ENCODE measurements around the gene RBM4B.
"Not testable (repeated sequence)": the region's sequence is repeated elsewhere in the genome, so short reads cannot be mapped to it uniquely, and the experiment has no call there.

RBM4B gene

DNA sequence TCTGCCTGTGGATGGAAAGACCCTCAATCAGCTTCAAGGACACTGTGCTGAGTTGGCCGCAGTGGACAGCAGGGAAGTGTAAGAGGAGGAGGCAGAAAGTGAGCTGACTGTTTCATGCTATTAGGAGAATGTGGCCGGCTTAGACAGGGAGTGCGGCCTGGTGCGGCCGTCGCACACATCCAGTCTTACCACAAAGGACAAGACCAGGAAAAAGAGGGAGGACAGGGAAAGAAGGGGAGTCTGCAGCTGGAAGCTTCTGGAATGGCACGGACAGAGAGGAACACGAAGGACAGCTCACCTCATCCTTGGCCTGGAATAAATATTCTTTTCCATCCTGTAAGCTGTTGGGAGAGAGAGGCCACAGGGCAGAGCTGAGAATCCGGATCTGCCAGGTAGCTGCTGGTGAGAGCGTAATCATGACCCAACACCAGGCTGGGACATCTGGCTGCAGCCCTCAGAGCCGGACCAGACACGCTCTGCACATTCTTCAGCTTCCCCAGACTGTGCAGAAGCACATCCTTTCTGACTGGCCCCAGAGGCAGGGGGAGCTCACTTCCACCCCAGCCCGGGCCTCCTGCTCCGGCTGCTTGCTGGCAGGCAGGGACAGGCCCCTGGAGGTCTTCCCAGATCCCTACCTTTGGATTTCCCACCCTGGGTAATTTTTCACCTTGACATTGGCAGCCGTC lies 8.6 kb upstream of the RBM4B start:
- DNase-seq = no peak

- DNase-seq = no peak
These were observed 7.8 kb upstream of the RBM4B start for GRCh38 chr11:66685276-66686099.

DNA sequence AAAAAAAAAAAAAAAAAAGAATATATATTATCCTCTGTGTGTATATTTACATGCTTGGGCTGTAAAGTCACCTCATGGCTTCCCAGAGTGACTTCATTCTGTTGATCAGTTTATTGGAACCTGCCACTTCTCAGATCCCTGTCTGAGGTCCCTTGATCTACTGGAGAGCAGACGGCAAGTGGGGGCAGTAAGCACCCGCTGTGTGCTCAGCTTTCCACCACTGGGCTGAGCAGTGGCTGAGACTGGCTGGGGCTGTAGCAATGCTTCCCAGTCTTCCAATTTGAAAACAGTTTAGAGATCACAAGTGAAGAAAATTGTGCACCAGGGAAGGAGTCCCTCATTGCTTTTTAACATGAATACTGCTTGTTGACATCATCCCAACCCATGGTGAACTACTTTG lies 6.9 kb upstream of the RBM4B start:
- DNase-seq = no peak

DNA sequence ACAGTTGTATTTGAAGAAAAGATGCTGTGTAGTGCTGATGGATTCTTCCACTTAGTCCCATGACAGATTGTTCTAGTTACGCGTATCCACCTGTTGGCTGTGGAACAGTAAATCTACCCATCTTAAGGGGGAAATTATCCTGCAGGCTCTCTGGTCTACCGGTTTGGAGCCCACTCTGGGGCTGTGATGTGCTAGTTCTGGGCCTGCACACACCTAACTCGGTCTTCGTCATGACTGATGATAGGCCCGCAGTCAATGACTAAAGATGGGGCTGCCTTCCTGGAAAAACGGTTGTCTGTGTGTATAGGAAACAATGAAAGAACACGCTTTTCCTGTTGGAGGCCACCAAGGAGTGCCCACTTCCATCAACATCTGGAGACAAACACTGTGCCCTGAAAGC lies 6.2 kb upstream of the RBM4B start:
- no peak for DNase-seq

DNA sequence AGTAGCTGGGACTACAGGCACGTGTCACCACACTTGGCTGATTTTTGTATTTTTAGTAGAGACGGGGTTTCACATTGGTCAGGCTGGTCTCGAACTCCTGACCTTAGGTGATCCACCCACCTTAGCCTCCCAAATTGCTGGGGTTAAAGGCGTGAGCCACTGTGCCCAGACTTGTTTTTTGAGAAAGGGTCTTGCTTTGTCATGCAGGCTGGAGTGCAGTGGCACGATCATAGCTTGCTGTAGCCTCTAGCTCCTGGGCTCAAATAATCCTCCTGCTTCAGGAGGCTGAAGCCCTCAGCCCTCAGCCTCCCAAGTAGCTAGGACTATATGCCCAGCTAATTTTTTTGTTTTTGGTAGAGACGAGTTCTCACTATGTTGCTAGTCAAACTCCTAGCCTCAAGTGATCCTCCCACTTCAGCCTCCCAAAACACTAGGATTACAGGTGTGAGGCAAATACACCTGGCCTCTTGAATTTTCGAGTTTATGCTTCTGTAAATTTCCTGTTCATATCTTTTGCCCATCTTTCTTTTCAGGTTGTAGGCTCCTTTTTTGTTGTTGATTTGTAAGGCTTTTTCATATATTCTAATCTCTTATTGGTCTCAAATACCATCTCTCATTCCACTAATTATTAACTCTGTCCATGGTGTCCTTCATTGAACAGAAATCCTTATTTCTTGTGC lies 3.4 kb upstream of the RBM4B start:
- no peak for DNase-seq

DNA sequence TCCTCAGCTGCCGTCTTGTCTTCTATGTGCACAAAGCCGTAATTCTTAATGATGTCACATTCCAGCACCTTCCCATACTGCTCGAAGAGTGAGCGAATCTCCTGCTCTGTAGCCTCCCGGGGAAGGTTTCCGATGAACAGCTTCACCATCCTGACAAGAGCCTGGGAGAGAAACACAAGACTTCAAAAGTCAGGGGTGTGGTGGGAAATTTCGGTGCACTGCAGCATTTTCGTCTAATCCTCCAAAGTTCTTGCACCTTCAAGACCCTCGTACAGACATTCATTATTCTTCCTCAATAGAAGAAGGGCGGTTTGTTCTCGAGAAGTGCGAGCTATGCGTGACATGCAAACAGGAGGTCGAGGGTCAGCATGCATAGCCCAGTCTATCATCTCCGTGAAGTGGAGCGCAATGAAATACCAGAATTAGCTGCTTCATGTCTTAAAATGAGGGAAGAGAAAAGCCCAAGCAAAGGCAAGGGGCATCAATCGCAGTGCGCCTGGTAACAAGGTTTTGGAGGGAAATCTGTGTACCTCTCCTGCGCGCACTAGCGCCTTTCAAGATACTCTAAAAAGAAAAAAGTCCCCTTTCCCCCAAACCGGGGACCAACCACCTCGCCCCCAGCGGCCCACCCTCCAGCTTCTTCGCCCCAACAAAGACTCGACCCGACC lies 622 bp downstream of the RBM4B start:
- DNase-seq = no peak

DNA sequence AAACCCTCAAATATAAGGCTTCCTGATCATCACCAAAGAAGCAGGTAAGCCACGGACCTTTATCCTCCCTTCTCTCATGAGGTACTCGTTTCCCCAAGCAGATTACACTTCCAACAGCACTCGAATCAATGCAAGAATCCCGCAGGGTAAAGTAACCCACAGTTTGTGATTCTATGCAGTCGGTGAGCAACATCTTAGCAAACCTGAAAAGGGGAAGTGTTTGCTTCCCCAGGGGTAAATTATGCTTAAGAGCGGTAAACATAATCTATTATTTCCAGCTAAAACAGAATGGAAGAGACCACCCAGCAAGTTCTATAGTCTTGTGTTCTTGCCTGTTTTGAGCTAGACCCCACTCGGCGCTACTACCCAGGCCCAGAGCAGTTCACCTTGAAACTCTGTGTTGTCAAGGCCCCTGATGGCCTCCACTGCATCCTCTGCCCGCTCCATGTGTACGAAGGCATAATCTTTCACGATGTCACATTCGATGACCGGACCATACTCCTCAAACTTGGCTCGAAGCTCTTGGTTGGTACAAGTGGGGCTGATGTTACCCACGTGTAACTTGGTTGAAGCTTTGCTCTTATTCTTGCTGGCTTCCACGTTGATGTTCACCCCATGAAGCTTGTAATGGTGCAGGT lies 1.3 kb downstream of the RBM4B start:
- DNase-seq = no peak

GRCh38 chr11:66674964-66675602 lies 2.6 kb downstream of the RBM4B start:
- no peak for DNase-seq

DNA sequence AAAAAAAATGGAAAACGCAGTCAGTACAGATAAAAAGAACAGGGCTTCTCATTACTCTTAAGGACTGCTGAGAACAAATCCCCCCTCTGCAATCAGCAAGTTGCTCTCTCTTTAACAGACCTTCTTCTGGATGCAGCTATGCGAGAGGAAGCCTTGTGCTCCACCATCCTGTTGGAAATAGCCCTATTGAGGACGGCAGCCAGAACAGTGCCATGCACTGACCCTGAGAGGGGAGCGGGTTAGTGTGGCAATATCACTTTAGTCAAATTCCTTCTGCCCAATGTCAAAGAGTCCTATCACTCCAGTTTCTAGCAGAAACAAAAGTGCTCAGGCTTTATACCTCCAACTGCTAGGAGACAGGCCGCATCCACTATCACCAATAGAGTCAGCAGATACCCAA lies 6.9 kb downstream of the RBM4B start:
- DNase-seq = no peak

DNA sequence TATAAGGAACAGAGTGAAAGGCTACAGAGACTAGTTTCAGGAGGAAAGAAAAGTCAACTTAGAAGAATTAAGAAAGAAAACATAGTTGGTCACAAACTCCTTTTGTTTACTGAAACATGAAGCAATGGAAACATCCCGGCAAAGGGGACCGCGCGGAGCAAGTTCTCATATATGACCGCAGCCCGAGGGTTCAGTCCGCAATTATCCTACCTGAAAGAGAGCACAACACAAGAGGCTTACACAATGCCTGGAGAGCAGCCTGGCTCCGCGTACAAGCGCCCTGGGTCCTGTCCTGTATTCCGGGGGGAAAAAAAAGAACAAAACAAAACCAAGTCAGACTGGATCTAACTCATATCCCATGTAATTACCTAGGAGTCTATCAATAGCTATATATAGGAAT lies 12.3 kb downstream of the RBM4B start:
- DNase-seq = no peak

- DNase-seq = no peak
These were observed 13.9 kb downstream of the RBM4B start for GRCh38 chr11:66663741-66664296.

DNA sequence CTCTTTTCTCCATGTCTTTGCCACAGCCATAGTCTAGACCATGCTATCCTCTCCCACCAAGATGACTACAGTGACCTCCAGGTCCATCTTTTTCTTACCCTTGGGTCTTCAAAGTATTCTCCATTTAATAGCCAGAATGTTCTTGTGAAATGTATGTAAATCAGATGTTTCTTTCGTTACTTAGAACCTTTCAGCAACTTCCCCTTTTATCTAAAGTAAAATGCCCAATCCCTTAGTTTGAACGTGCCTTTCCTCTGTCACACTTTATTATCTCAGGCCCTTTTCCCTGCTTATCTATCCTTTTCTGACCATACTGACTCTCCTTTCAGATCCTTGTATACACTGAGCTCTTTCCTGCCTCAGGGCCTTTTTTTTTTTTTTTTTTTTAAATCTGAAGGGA lies 17.9 kb downstream of the RBM4B start:
- DNase-seq = no peak

- no peak for DNase-seq
These were observed 24.6 kb downstream of the RBM4B start for GRCh38 chr11:66653123-66653522.

- no peak for DNase-seq
These were observed 25.0 kb downstream of the RBM4B start for GRCh38 chr11:66652651-66653050.

DNA sequence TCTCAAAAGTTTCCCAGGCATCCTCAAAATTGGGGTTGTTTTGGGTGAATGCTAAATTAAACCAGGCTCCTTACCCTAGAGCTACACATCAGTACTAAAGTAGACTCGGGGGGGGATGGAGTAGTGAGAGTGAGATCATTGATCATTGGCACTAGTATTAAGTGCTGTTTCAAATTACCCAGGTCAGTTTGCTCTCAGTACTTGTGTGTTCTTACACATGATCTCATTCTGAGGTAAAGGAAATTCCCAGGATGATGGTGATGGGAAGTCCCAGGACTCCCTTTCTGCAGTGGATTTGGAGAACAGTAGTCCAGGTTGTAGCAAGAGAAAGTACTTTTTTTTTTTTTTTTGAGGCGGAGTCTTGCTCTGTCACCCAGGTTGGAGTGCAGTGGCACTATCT lies 26.7 kb downstream of the RBM4B start:
- no peak for DNase-seq

DNA sequence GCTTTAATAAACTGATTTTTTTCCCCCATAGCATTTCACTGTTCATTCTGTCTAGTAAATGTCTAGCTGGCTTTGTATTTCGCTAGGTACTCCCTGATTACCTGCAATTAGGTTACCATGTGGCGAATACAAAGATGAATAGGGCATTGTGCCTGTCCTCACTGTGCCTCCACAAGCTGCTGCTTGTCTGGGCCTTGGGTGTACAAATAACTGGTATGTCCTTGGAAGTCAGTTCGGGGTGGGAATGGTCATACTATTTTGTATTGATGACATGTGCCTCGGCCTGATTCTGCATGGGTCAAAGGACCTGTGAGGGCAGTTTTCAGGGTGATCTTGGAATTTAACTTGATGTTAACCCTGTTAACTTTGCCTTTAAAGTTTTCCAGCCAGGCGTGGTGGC lies 27.8 kb downstream of the RBM4B start:
- no peak for DNase-seq

GRCh38 chr11:66646828-66647227 lies 30.9 kb downstream of the RBM4B start:
- DNase-seq = no peak

DNA sequence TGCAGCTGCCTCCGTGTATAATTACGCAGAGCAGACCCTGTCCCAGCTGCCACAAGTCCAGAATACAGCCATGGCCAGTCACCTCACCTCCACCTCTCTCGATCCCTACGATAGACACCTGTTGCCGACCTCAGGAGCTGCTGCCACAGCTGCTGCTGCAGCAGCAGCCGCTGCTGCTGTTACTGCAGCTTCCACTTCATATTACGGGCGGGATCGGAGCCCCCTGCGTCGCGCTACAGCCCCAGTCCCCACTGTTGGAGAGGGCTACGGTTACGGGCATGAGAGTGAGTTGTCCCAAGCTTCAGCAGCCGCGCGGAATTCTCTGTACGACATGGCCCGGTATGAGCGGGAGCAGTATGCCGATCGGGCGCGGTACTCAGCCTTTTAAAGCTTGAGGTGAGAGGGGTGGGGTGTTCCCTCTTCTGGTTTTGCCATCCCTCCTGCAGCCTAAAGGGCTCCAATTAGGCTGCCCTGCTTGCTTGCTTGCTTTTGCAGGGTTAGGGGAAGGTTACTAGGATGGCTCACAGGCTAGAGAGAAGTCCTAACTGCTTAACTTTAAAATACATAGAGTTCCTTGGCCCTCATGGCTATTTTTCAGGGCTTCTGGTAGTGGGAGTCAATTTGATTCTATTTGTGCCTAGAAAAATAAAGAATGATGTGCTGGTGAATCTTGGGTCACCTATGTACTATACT lies 33.8 kb downstream of the RBM4B start:
- no peak for DNase-seq

DNA sequence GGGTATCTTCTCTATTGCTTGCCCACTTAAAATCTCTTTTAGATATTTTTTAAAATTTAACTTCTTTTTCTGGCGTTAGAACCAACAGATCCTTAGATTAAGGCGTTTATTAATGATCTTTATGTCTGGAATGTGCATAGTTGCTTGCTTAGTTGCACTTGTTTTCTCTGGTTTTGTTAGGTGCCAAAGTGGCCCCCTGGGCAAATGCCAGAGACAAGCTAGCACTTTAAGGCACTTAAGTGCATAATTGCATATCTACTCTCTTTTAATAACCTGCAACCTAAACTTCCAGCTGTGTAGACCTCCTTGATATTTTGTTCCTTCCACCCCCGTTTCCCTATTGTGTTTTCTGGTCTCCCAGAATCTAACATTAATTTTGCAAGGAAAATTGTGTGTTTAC lies 35.9 kb downstream of the RBM4B start:
- DNase-seq = no peak

GRCh38 chr11:66639814-66640340 lies 37.8 kb downstream of the RBM4B start:
- DNase-seq = not testable (repeated sequence)
